GM20431 (cell line): ENCODE measurements around the gene TRAFD1.

Experiments used
- in situ Hi-C: fragments of 300-500 bp; cut with MseI, MboI; formaldehyde crosslinking; loops from one replicate; pipeline ENCODE4 v1.15.0; 2020; ENCODE audit warnings: low sequenced_read_pairs; ENCODE audit not compliant: unreplicated experiment

Gene TRAFD1

GRCh38 chr12:112191840-112192321, 66.5 kb downstream of the TRAFD1 start:
- in situ Hi-C loops: loop anchor here (25.0 kb wide), 1 partner anchor 195 kb away; the partner anchor contains the start of gene HECTD4

GRCh38 chr12:112192475-112192874, 67.1 kb downstream of the TRAFD1 start:
- in situ Hi-C loops: loop anchor here (25.0 kb wide), 1 partner anchor 195 kb away; the partner anchor contains the start of gene HECTD4

DNA sequence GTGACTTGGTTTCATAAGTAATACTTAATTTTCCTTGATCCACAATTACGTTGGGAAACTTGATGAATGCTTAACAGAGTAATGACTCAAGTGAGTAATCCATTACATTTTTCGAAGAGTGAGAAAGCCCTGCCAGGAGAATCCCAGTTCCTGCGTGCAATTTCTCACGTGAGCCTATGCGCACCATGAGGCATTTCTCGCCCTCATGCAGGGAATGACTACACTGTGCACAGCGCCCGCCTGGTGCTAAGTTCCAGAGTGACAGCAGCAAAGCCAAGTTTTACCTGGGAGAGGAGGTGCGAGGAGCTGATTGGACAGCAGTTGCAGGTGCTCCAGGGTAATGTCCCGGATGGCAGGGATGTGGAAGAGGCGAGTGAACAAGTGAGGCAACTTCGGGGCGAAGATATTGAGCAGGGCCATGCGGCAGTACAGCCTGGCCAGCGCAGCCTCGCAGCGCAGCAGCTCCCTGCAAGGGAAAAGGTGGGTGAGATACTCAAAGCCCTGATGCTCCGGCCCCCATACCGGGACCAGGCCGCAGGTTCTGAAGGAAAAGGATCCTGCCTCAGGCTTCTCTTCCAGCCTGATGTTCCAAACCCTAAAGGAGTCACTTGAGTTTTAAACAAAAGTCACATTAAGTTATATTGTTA, 69.4 kb downstream of the TRAFD1 start:
- in situ Hi-C loops: loop anchor here (25.0 kb wide), 1 partner anchor 193 kb away; the partner anchor contains the start of gene HECTD4

GRCh38 chr12:112196196-112196875, 71.0 kb downstream of the TRAFD1 start:
- in situ Hi-C loops: loop anchor here (25.0 kb wide), 1 partner anchor 191 kb away; the partner anchor contains the start of gene HECTD4

GRCh38 chr12:112198120-112198733, 72.9 kb downstream of the TRAFD1 start:
- in situ Hi-C loops: loop anchor here (25.0 kb wide), 1 partner anchor 189 kb away; the partner anchor contains the start of gene HECTD4

DNA sequence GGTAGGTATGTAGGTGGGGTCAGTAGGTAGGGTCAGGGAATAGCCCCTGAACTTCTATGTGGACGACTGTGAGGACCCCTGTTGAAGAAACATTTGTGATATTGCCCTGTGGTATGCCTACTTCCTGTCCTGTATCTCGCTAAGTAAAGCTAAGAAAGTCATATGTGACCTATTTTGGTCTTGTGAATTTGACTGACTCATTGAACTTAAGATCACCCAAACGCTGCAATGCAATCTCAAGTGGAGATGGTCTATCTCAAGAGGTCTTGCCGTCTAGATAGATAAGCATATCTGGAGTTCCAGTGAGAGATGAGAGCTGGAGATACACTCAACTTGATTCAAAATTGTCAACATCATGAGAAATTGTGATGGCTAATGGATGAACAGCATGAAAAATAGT, 73.8 kb downstream of the TRAFD1 start:
- in situ Hi-C loops: loop anchor here (25.0 kb wide), 1 partner anchor 188 kb away; the partner anchor contains the start of gene HECTD4
